ENCODE measurements around the gene DOCK11.

Gene DOCK11

GRCh38 chrX:118660085-118660484 lies 164.5 kb downstream of the DOCK11 start:
- DNase-seq (ENCODE audit: low read depth): no peak
- no peak overlapping the region for H3K4me3 ChIP-seq (replicated peaks; ENCODE audit: low read depth, low read length)
- TF ChIP-seq, protein P1, sequence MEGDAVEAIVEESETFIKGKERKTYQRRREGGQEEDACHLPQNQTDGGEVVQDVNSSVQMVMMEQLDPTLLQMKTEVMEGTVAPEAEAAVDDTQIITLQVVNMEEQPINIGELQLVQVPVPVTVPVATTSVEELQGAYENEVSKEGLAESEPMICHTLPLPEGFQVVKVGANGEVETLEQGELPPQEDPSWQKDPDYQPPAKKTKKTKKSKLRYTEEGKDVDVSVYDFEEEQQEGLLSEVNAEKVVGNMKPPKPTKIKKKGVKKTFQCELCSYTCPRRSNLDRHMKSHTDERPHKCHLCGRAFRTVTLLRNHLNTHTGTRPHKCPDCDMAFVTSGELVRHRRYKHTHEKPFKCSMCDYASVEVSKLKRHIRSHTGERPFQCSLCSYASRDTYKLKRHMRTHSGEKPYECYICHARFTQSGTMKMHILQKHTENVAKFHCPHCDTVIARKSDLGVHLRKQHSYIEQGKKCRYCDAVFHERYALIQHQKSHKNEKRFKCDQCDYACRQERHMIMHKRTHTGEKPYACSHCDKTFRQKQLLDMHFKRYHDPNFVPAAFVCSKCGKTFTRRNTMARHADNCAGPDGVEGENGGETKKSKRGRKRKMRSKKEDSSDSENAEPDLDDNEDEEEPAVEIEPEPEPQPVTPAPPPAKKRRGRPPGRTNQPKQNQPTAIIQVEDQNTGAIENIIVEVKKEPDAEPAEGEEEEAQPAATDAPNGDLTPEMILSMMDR (IDR thresholded peaks at IDR 0.05; ENCODE audit: low read length, missing control alignments): no peak

GRCh38 chrX:118665204-118665603 lies 169.6 kb downstream of the DOCK11 start:
- H3K4me3 ChIP-seq (replicated peaks; ENCODE audit: low read depth, low read length): no peak overlapping the region
- TF ChIP-seq, protein P1 (IDR thresholded peaks at IDR 0.05; ENCODE audit: low read length, missing control alignments): no peak
- no peak for DNase-seq (ENCODE audit: low read depth)

DNA sequence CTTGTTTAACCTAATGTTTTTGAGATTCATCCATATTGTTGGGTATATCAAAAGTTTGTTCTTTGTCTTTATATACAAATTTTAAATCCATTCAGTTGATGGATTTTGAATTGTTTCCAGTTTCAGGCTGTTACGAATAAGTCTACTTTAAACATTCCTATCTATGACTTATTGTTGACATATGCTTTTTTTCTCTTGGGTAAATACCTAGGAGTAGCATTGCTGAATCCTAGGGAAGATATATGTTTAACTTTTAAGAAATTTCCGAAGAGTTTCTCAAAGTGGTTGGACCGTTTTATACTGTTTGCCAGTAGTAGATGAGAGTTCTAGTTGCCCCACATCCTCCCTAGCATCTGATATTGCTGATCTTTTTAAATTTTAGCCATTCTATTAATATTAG lies 170.9 kb downstream of the DOCK11 start:
- DNase-seq (ENCODE audit: low read depth): peak; percentile 3
- TF ChIP-seq, protein P1 (IDR thresholded peaks at IDR 0.05; ENCODE audit: low read length, missing control alignments): no peak
- no peak overlapping the region for H3K4me3 ChIP-seq (replicated peaks; ENCODE audit: low read depth, low read length)

DNA sequence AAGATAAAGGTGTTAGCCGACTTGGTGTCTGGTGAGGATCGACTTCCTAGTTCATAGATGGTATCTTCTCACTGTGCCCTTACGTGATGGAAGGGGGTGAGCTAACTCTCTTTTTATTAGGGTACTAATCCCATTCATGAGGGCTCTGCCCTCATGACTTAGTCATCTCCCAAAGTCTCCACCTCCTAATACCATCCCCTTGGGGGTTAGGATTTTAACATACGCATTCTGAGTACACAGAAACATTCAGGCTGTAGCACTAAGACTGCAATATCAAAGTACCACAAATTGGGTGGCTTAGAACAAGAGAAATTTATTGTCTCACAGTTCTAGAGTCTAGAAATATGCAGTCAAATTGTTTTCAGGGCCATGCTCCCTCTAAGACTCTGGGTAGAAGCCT lies 173.8 kb downstream of the DOCK11 start:
- DNase-seq (ENCODE audit: low read depth): no peak
- TF ChIP-seq, protein P1 (IDR thresholded peaks at IDR 0.05; ENCODE audit: low read length, missing control alignments): no peak
- H3K4me3 ChIP-seq (replicated peaks; ENCODE audit: low read depth, low read length): no peak overlapping the region

GRCh38 chrX:118675326-118675965 lies 179.8 kb downstream of the DOCK11 start:
- H3K4me3 ChIP-seq (replicated peaks; ENCODE audit: low read depth, low read length): no peak overlapping the region
- no peak for DNase-seq (ENCODE audit: low read depth)
- TF ChIP-seq, protein P1 (IDR thresholded peaks at IDR 0.05; ENCODE audit: low read length, missing control alignments): no peak

- DNase-seq (ENCODE audit: low read depth): no peak
- no peak overlapping the region for H3K4me3 ChIP-seq (replicated peaks; ENCODE audit: low read depth, low read length)
- TF ChIP-seq, protein P1 (IDR thresholded peaks at IDR 0.05; ENCODE audit: low read length, missing control alignments): no peak
Measured at GRCh38 chrX:118675966-118676349, 180.3 kb downstream of the DOCK11 start.

DNA sequence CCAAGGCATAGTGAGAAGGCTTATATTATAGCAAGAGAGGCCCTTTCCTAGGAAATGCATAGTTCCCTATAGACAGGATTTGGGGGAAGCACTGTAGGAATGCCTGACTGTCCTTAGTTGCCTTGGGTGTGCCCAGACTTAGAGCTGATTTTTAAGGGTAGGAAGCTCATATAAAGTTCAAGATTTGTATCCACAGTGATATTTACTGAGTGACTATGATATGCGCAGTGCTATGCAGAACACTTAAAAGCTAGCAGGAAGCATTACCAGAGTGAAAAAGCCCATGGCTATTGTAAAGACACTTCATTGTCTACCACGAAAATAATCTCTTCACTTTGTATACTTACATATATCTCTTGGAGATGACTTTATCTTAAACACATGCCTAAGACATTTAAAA lies 181.7 kb downstream of the DOCK11 start:
- DNase-seq (ENCODE audit: low read depth): no peak
- no peak overlapping the region for H3K4me3 ChIP-seq (replicated peaks; ENCODE audit: low read depth, low read length)
- TF ChIP-seq, protein P1 (IDR thresholded peaks at IDR 0.05; ENCODE audit: low read length, missing control alignments): no peak

Measured in fibroblast of pulmonary artery (primary cell).